Measurements from ENCODE around the gene TRMT11.
"Not testable (repeated sequence)": the region's sequence is repeated elsewhere in the genome, so short reads cannot be mapped to it uniquely, and the experiment has no call there.

TRMT11 gene

DNA sequence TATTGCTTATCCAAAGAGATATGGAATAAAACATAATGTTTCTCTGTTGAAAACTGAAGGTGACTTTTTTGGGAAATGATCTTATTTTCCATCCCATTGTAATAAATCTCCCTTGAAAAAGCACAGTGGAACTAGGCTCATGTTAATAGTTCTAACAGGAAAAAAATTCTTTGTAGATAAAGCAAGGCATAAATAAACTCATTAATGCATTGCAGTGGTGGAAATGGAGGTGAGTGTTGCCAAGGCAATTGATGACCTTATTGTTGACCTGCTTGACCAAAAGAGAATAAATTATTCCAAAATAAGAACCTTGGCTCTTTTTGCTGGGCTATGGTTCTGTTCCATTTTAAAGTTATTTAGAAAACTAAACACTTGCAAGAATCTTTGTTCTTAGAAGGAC is 55.2 kb downstream of the TRMT11 start:
- no peak for DNase-seq (ENCODE audit: low spot score)

DNA sequence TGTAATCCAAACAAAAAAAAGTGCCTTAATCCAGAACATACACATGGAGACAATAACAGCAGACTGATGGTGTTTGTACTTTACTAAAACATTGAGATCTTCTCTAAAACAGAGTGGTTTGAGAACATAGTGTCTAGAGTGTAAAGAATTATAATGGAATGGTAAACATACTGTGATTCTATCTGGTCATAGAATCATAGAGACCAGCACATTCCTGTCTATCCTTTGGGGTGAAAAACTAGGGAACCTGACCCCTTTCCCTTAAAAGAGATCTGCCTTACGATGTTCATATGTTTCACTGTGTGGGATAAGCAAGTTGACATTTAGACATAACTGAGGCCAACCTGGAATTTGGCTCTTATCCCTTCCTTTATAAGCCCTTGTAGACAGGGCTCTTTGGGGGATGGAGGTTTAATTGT is 55.7 kb downstream of the TRMT11 start:
- DNase-seq (ENCODE audit: low spot score) = no peak

DNA sequence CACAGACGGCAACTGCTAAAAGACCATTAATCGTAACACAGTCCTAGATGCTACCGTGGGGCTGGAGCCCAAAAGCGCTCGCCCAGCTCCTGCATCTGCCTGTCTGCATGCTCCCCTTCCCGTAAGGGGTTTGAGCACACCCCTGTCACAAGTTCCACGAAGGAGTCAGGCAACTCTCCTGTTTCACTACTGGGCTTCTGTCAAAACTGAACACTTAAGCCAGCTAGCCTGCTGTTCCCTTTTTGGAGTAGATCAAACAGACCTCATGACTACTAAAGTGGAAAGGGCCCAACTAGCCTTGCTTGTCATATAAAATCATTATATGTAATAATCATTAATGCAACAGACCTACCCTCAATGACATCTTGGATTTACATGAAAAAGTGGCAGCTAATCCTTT is 61.3 kb downstream of the TRMT11 start:
- DNase-seq (ENCODE audit: low spot score) = no peak

DNA sequence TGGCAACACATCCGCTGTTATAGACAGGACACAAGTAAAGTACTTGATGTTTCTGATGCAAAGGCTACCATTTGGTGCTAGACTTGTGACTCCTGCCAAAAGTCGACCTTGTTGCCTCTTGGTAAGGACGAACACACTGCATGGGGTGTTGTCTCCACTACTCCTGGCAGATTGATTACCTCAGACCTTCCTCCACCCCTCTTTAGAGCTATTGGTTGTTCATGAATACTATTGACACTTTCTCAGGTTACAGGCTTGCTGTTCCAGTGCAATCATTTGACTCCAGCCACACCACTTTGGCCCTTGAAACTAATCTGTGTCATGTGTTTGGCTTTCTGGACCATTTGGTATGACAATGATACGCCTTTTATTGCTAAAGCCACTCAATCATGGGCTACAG is 62.3 kb downstream of the TRMT11 start:
- no peak for DNase-seq (ENCODE audit: low spot score)

DNA sequence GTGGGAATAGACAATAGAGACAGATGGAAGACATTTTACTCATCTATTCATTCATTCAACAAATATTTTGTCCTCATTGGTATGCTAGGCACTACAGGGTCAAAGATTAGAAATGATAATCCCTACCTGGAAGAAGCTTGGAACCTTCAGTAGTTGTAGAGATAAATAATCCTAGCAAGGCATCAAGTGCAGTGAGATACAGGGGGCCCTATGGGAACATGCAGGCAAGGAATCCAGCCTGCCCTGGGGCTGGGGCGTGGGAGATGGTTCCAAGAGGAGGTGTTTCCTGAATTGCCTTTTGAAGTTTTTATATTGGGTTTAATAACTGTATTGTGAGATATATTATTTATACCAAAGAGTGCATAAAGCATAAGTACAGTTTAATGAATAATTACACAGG is 64.5 kb downstream of the TRMT11 start:
- DNase-seq (ENCODE audit: low spot score) = no peak

DNA sequence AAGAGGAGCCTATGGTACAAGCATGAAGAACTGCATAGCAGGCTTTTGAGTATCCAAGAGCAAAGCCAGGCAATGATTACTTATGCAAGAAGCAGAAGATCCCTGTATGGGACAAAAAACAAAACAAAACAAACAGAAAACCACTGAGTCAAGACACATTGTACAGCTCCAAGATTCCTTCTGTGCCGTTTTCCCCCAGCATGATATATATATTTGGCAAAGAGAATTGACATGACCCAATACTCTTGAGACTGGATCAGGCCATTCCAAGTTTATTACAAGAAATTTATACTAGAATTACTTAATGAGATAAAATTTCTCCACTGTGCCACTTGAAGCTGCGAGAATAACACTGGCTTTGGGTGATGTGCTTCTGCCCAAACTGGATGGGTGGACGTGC is 65.5 kb downstream of the TRMT11 start:
- DNase-seq (ENCODE audit: low spot score) = no peak

DNA sequence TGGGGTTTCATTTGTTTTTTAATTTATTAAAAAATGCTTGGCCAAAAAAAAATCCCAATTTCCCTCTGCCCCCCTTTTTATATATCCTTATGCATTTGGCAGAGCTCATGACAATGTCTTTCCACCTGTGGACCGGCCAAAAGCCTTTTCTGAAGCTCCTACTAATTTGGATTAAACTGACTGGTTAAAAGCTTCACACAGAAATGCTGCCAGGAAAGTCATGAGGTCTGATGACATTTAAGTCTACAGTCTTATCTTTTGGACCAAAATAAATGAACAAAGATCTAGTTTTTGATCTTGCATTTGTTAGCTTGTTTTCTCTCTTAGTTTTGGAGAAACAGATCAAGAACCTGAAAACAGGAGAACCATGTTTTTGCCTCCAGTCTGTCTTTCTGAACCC is 66.1 kb downstream of the TRMT11 start:
- DNase-seq (ENCODE audit: low spot score) = no peak

DNA sequence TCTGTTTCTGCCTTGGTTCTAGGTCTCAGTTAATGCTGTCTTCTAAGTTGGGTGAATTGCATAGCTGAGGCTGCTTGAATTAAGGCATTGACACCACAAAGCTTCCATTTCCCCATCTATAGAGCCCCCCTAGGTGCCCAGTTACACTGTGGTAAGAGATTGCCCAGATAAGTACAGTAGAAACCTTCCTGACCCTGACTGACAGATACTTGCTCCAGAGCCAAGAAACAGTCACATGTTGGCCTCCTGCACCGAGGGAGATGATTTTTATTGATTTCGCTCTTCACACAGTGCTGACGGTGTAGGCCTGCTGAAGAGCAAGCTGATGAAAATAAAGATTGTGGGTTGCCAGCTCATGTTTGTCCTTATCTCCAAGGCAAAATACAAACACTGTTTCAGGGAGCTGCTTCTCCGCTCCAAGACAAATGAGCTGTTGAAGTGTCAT is 67.9 kb downstream of the TRMT11 start:
- peak; percentile 86 for DNase-seq (ENCODE audit: low spot score)

DNA sequence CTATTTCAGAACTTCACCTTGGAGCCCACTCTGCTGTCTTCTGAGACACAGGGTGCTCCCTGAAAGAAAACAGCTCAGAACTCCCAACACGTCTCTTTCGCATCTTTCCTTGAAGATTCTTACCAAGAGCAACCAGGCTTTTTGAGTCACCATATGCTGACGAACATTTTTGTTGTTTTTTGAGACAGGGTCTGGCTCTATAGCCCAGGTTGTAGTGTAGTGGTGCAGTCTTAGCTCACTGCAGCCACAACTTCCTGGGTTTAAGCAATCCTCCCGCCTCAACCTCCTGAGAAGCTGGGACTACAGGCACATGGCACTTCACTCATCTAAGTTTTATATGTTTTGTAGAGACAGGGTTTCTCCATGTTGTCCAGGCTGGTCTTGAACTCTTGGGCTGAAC is 68.5 kb downstream of the TRMT11 start:
- no peak for DNase-seq (ENCODE audit: low spot score)

DNA sequence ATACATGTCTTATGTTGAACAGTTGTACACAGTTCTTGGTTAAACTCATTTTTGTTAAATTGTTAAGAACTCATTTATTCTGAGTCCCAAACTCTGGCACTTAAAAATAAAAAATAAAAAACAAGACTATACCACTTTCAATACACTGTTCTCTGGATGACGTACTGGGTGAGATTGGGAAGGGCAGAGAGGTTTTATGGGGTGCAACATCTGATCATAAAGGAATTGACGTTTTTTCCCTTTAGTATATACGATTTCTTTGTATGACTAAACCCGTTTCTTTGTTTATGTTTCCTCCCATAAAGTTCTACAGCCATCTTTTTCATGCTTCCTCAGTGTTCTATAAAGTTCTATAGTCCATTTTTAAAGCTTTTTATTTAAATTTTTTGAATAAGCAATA is 69.1 kb downstream of the TRMT11 start:
- no peak for DNase-seq (ENCODE audit: low spot score)

DNA sequence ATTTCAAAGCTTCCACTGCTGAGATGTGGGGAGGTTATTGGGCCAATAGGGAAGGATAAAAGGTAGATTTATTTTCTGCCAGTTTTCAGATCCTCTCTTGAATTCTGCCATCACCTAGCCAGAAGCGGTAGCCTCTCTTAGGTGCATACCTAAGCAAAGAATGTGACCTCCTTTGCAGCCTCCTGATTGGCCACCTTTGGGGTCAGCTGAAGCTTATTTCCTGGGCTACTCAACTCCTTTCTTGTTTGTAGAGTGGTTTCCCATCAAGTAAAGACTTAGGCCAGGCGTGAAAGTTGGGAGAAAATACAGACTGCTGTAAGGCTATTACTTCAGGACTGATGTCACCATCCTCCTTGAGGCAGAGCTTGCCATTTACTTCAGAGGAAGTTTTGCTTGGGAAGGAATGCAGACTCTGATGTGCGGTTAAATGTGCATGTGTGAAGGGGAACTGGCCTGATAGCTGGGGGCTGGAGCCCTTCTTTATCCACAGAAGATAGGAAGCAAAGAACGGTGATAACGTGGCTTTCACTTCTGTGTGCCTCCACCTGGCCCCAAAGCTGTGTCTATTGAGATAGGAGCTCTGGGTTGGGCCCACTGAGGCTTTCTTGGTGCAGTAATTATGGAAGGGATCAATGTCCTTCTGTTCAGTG is 70.1 kb downstream of the TRMT11 start:
- no peak for DNase-seq (ENCODE audit: low spot score)

DNA sequence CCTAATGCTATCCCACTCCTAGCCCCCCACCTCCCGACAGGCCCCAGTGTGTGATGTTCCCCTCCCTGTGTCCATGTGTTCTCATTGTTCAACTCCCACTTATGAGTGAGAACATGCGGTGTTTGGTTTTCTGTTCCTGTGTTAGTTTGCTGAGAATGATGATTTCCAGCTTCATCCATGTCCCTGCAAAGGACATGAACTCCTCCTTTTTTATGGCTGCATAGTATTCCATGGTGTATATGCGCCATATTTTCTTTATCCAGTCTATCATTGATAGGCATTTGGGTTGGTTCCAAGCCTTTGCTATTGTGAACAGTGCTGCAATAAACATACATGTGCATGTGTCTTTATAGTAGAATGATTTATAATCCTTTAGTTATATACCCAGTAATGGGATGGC is 71.7 kb downstream of the TRMT11 start:
- not testable (repeated sequence) for DNase-seq (ENCODE audit: low spot score)

DNA sequence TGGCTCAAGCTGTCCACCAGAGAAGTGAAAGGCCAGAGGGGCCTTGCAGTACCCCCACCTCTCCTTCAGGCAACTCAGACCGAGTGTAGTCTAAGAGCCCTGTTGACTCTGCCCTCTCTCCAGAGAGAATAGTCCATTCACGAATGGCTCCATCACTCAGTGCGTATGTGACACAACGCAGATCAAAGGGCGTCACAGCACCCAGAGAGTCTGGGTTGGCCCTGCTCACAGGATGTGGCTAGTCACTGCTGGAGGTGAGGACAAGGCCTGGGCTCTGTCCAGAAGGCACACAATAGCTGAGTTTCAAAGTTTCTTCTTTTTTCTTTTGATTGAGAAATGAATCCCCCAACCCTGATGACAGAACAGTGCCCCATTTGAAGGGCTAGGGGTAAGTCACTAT is 74.1 kb downstream of the TRMT11 start:
- no peak for DNase-seq (ENCODE audit: low spot score)

DNA sequence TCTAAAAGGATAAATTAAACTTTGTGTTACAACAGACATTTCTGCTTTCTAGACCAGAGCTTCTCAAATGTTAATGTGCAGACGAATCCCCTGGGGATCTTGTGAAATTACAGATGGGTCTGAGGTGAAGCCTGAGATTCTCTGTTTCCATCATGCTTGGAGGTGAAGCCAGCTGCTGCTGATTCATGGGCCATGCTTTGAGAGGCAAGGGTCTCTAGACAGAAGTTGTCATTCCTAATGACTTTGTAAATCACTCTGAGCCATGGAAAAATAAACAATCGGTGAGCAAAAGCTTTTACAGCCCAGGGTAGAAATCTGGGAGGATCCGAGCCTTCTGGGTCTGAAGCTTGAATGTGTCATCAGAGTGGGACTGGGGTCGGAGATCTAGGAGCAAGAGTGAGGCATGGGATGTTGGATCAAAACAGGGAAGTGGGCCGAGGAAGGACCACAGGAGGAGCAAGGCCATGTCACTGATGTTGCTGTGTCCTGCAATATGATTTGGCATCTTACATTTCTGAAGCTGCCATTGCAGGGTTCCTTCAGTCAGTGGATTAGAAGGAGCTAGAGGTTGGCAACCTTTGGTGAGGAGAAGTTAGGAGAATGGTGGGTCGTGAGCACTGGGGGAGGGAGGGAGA is 77.3 kb downstream of the TRMT11 start:
- peak; percentile 65 for DNase-seq (ENCODE audit: low spot score)

DNA sequence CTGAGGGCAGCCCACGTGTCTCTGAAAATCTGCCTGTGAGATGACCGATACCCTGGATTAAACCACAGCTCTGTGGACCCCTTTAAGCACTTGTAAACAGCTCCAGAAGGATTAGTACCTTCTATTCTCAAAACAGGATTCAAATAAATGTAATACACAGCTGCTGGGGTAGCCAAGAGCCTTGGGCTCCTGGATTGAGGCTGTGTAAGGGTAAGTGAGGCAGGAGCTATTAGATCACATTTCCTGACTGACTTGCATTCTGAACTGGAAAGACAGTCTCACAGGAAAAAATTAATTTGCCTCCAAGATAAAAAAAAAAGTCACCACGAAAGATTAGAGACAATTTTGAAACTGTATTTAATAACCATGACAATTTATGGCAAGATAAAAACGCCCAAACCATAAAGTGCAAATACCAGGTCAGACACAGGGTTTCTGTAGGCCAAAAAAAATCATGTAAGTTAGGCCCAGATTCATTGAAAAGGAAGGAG is 78.0 kb downstream of the TRMT11 start:
- DNase-seq (ENCODE audit: low spot score) = no peak

DNA sequence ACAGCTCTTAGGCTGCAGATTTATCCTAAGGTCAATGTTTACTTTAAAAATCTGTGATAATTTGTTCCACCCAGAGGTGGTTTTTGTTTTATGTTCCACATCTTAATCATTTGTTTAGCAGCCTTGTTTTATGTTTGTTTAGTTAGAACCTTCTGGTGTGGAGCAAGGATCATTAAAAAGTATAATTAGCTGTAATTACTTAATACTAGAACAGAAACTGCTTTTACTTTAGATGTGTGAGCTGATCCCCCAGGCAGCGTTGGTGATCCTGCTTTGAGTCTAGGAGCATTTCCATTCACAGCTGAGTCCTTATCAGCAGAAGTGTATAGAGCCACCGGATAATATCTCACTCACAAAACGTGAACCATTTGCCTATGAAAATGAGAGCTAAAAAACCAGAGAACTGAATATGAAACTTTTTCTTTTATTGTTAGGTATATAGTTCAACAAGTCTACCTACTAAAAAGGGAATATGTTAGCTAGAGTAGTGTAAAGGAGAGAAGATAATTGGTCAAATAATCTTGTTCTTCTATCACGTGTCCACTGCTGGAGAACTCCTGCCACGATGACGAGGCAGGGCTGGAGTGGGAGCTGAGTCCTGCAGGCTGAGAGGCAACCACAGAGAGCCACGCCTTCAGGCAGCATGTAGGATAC is 78.5 kb downstream of the TRMT11 start:
- no peak for DNase-seq (ENCODE audit: low spot score)

DNA sequence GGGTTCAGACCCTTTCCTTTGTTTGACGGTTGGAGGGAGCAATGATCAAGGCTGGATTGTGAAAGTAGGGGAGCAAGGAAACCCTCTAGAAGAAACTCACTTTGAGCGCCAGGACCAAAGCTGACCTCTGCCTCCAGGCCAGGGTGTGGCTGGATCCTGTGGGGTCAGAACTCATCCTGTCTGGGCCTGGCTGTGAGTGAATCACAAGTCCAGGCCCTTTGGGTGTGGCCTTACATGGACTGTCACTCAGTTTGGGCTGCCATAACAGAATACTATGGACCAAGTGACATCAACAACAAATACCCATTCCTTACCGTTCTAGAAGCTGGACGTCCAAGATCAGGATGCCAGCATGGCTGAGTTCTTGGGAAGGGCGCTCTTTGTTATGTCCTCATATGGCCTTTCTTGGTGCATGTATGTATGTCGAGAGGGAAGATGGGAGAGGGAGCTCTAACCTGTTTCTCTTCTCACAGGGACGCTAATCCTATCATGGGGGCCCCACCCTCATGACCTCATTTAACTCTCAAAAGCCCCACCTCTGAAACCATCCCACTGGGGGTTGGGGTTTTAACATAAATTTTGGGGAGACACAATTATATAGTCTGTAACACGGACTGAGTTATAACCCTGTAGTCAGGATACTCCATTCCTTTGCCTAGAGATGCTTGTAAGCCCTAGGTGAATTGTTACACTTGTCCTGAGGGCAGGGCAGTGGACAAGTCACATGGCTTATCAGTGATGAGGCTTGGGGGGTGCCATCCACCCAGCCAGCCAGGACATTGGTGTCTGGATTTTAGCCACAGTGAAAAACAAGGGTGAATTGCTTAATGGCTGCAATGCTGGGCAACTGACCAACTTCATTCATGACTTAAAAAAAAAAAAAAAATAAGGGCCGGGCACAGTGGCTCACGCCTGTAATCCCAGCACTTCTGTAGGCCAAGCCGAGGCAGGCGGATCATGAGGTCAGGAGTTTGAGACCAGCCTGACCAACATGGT is 80.0 kb downstream of the TRMT11 start:
- DNase-seq (ENCODE audit: low spot score) = no peak

DNA sequence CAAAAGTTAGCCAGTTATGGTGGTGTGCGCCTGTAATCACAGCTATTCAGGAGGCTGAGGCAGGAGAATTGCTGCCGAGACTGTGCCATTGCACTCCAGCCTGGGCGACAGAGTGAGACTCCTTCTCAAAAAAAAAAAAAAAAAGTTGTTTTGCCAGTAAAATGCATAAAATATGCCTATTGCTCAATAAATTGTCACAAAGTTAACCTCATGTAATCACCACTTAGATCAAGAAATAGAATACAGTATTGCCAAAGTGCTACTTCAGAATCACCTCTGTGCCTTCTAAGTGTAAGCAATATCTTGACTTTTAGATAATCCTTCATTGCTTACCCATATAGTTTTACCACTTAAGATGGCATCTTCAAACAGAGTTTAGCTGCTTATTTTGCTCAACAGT is 80.7 kb downstream of the TRMT11 start:
- no peak for DNase-seq (ENCODE audit: low spot score)

DNA sequence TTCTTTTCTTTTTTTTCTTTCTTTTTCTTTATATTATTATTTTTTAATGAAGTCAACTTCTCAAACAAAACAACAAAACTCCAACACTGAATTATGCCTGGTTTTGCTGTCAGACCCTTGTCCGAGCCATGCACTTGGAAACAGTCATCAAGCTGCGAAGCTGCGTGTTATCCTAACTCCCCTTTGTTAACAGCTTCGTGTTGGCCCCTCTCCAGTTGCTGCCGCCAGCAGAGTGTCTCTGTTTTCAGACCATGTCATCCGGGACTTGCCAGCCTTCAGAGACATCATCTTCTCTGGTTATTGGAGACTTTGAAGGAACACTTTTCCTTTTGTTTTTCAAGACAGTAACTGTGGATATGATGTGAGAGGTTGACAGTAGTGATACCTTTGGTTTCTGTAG is 83.1 kb downstream of the TRMT11 start:
- no peak for DNase-seq (ENCODE audit: low spot score)

DNA sequence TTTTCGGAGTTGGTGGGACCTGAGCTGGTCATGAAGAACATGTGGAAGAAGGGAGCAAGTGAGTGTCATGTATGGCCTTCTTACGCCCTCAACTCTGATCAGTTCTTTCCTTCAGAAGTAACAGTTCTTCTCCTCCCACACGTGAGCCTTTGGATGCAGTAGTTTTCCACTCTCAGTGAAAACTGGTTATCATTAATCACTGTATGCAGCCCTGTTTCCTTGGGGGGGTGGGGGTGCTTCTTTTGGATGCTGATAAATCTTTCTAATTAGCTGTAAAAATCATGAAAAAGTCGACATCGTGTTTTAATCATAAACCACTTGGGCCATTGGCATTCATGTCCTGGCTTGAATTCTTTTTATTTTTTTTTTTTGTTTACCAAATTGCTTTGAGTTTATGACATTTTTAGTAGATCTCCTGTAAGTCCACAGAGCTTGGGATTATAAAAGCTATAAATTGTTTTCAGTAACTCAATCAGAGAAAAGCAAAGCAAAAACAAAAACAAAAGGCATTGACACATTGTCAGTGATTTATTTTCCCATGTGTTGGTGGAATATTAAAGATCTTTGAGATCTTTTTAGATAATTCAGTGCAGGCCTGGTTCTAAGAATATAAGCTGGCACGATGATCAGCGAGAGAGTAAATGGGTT is 84.8 kb downstream of the TRMT11 start:
- DNase-seq (ENCODE audit: low spot score) = no peak

DNA sequence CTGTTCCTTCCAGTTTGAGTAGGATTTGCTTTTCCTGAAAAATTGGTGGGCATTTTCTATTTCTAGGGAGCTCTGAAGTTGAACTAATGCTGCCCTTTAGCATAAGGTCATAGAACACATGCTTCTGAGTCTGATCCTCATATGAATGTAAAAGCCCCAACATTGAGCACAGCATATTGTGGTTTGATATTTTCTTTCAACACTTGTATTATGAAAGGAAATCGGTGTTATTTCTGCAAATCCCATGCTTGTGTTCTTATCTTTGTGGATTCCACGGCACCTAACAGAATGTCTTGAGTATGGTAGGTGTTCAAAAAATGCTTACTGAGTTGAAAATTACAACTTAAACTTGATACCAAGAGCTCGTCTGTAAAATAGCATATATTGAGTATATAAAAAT is 85.8 kb downstream of the TRMT11 start:
- DNase-seq (ENCODE audit: low spot score) = no peak

All from SK-N-DZ (cell line).